K562 (cell line): Measurements from ENCODE around the gene PTPRF. TPM values are rescaled to one million over a fixed set of nuclear protein-coding genes. Genes with fewer than 3 reads are reported as not detected.

Source experiments
- ATAC-seq: fragments of 200-7000 bp; cut with Tn5 transposase; 3 replicates; pipeline ENCODE4 v1.9.1; 2020; ENCODE audit warnings: moderate library complexity
- BruUV-seq: library from RNA; stranded (reverse); fragments of 400-500 nt; replicated peaks from 2 replicates; lab custom pipeline; 2021; lab: Mats Ljungman, UMichigan
- CTCF ChIA-PET: fragments of 300-600 bp; formaldehyde crosslinking; extraction: SDS; loops from one replicate; lab custom pipeline; 2021; ENCODE audit warnings: low intra/inter-chr PET ratio; lab: Yijun Ruan, JAX
- POLR2A ChIA-PET: fragments of 300-600, 350-650 bp; sonication (Branson Sonifier 250); formaldehyde crosslinking; extraction: SDS; loops from one replicate; lab custom pipeline; 2021; ENCODE audit warnings: antibody characterized with exemption, inconsistent platforms; lab: Yijun Ruan, JAX
- DNase-seq, 4 experiments: peaks; one replicate each; pipeline versions ENCODE4 v3.0.0 to v3.0.0-alpha.2; 2011 to 2018; ENCODE audit warnings: low spot score in 3 of 4, mixed read lengths in 3 of 4; ENCODE audit errors: extremely low read depth in 1 of 4
- FAIRE-seq: peaks from 2 replicates; lab custom pipeline; 2011; peaks lifted over from hg19 to GRCh38; lab: Jason Lieb, UNC
- H2AFZ ChIP-seq: 2 replicates; pipeline ENCODE4 v1.6.0; 2011; ENCODE audit warnings: low read depth, low read length, control low read depth, inconsistent platforms
- H3K27ac ChIP-seq: fragments of 200-600 bp; 3 replicates; pipeline ENCODE4 v1.8.0; 2011; ENCODE audit warnings: low read depth, mild to moderate bottlenecking, control low read depth, inconsistent platforms, low read length, moderate library complexity, mixed read lengths; ENCODE audit errors: extremely low read depth
- H3K27me3 ChIP-seq, 2 experiments: fragments of 300-600 bp in 1 of 2; 2 replicates in 1 of 2; 3 replicates in 1 of 2; pipeline versions ENCODE4 v1.6.0 to v1.8.0; 2011; ENCODE audit warnings: inconsistent platforms in 2 of 2, low read length in 2 of 2, mild to moderate bottlenecking in 1 of 2, mixed read lengths in 1 of 2, moderate library complexity in 1 of 2; ENCODE audit not compliant: control insufficient read depth in 2 of 2, insufficient read depth in 2 of 2
- H3K36me3 ChIP-seq: fragments of 300-600 bp; 3 replicates; pipeline ENCODE4 v1.8.0; 2011; ENCODE audit warnings: mild to moderate bottlenecking, low read length, inconsistent platforms; ENCODE audit not compliant: control insufficient read depth, insufficient read depth
- H3K4me1 ChIP-seq, 2 experiments: fragments of 200-600 bp in 1 of 2; replicated peaks in 1 of 2; 2 replicates in 1 of 2; 3 replicates in 1 of 2; pipeline versions ENCODE4 v1.5.1 to v1.8.0; 2011; ENCODE audit warnings: inconsistent platforms in 2 of 2, low read length in 2 of 2, mild to moderate bottlenecking in 1 of 2, mixed read lengths in 1 of 2, moderate library complexity in 1 of 2; ENCODE audit not compliant: control insufficient read depth in 2 of 2, insufficient read depth in 2 of 2
- H3K4me2 ChIP-seq: 2 replicates; pipeline ENCODE4 v1.6.1; 2011; ENCODE audit warnings: low read length, control low read depth, inconsistent platforms, mixed read lengths; ENCODE audit not compliant: insufficient read depth
- H3K4me3 ChIP-seq: fragments of 200-600 bp; sonication (generic), shearing (Covaris generic); 2 replicates; pipeline ENCODE4 v1.5.1; 2016; ENCODE audit warnings: control low read depth, inconsistent platforms
- H3K79me2 ChIP-seq: fragments of 200-600 bp; 3 replicates; pipeline ENCODE4 v1.8.0; 2011; ENCODE audit warnings: low read length, inconsistent platforms; ENCODE audit not compliant: control insufficient read depth, insufficient read depth
- H3K9ac ChIP-seq, 2 experiments: 2 replicates each; pipeline versions ENCODE4 v1.6.0 to v1.6.1; 2011; ENCODE audit warnings: low read depth in 2 of 2, low read length in 2 of 2, control low read depth in 1 of 2, inconsistent platforms in 1 of 2, mild to moderate bottlenecking in 1 of 2, mixed read lengths in 1 of 2; ENCODE audit not compliant: insufficient read depth in 1 of 2
- H3K9me1 ChIP-seq: one replicate; pipeline ENCODE4 v1.6.0; 2011; ENCODE audit warnings: inconsistent platforms, mild to moderate bottlenecking, low read length, moderate library complexity; ENCODE audit not compliant: control insufficient read depth, insufficient read depth
- H3K9me3 ChIP-seq: replicated peaks from 2 replicates; pipeline ENCODE4 v1.5.1; 2011; ENCODE audit warnings: low read depth, low read length, inconsistent platforms; ENCODE audit not compliant: control insufficient read depth, insufficient read depth
- H4K20me1 ChIP-seq: replicated peaks from 2 replicates; pipeline ENCODE4 v1.6.1; 2011; ENCODE audit warnings: low read length, inconsistent platforms, mixed read lengths; ENCODE audit not compliant: control insufficient read depth, insufficient read depth
- CBX3 ChIP-seq, 2 experiments: IDR thresholded peaks; 1 replicate in 1 of 2; 2 replicates in 1 of 2; pipeline ENCODE4 v1.6.1; 2012; ENCODE audit warnings: inconsistent platforms in 2 of 2, low read length in 2 of 2, borderline replicate concordance in 1 of 2, control low read depth in 1 of 2
- HLTF ChIP-seq: fragments of 450-650 bp; IDR thresholded peaks from 2 replicates; pipeline ENCODE4 v1.6.1; 2016
- HNRNPL ChIP-seq: fragments of 200-400 bp; formaldehyde crosslinking; IDR thresholded peaks from 2 replicates; pipeline ENCODE4 v1.6.1; 2017; ENCODE audit warnings: low read depth, mild to moderate bottlenecking, low read length
- KLF1 ChIP-seq: fragments of 450-650 bp; IDR thresholded peaks from 2 replicates; pipeline ENCODE4 v1.6.1; 2016; ENCODE audit warnings: missing genetic modification characterization, missing compliant biosample characterization
- NRF1 ChIP-seq, 2 experiments: fragments of 450-650 bp; IDR thresholded peaks in 1 of 2; conservative IDR thresholded peaks in 1 of 2; 2 replicates each; pipeline ENCODE4 v1.6.1; 2014; ENCODE audit warnings: mild to moderate bottlenecking in 2 of 2
- THRAP3 ChIP-seq: fragments of 450-650 bp; IDR thresholded peaks from 2 replicates; pipeline ENCODE4 v1.6.1; 2016; ENCODE audit warnings: mild to moderate bottlenecking, inconsistent platforms, borderline replicate concordance
- ZNF551 ChIP-seq: fragments of 250-450 bp; sonication (Bioruptor Pico); IDR thresholded peaks from 2 replicates; pipeline ENCODE4 v1.5.0; 2021; ENCODE audit warnings: mild to moderate bottlenecking, moderate library complexity
- ZNF830 ChIP-seq: fragments of 250-450 bp; sonication (Bioruptor Pico); IDR thresholded peaks from 2 replicates; pipeline ENCODE4 v1.5.0; 2021; ENCODE audit warnings: mild to moderate bottlenecking
- ZSCAN32 ChIP-seq: fragments of 450-650 bp; formaldehyde crosslinking; IDR thresholded peaks from 2 replicates; pipeline ENCODE4 v1.4.0; 2020; ENCODE audit warnings: mild to moderate bottlenecking, moderate library complexity
- WGBS: fragments of 100-300 bp; shearing (Covaris generic); methylation state at CpG from one replicate; pipeline ENCODE4 v1.1.6; 2016; ENCODE audit warnings: low coverage, mixed read lengths; ENCODE audit not compliant: insufficient coverage; ENCODE audit errors: missing lambda C conversion rate; 5-methylcytosine and 5-hydroxymethylcytosine counted together
- in situ Hi-C: fragments of 300-500 bp; cut with MboI; formaldehyde crosslinking; loops from 4 replicates; pipeline ENCODE4 v1.15.0; 2018; ENCODE audit warnings: inconsistent platforms, mixed read lengths
- intact Hi-C: fragments of 100-400 bp; cut with micrococcal nuclease; formaldehyde crosslinking; loops from 2 replicates; pipeline ENCODE4 v1.14.2; 2022
- polyA plus RNA-seq, 8 experiments: library from polyadenylated mRNA; depleted of rRNA in 4 of 8; stranded (reverse) in 5 of 8; unstranded in 3 of 8; fragments of >200 nt; fragmentation: Nextera tagmentation in 2 of 8; fragmentation: Illumina TruSeq in 1 of 8; extraction: Ambion mirVana in 2 of 8; extraction: Trizol in 1 of 8; gene quantifications; 2 replicates each; pipeline versions ENCODE4 v1.2.1 to v1.2.3, GENCODE V29; 2011 to 2014; ENCODE audit warnings: inconsistent platforms in 1 of 8, missing spikeins in 1 of 8
- total RNA-seq, 7 experiments: library from RNA; depleted of rRNA in 6 of 7; stranded (reverse); fragments of >200 nt in 6 of 7; fragmentation: Illumina TruSeq in 2 of 7; extraction: Trizol in 2 of 7; gene quantifications; 2 replicates each; pipeline versions ENCODE4 v1.2.1 to v1.2.3, GENCODE V29; 2011 to 2021; ENCODE audit warnings: low replicate concordance in 1 of 7

PTPRF gene
- total and polyA plus RNA-seq, 9 of the 15 experiments (the other 6 are each of a cell fraction or from before 2014, with no cell fraction given), result 0.13 to 4.3 (median 1.1) TPM

- no peak overlapping the region for H3K4me3 ChIP-seq
- no peaks in the 10 kb centered on the region for H3K9me3 ChIP-seq
- POLR2A ChIA-PET, result no interaction called here
- peaks cover 0 to 16% of the 10 kb centered on the region in 2 experiments; a peak in 3 of 5 replicates for H3K4me1 ChIP-seq
- TF ChIP-seq NRF1 (conservative IDR thresholded peaks at IDR 0.05 in 1 of 2, IDR thresholded peaks at IDR 0.05 in 1 of 2) (peak; percentile 87 to 89), THRAP3 (no peak), KLF1 (tag) (peak; percentile 82)
- 11% methylated on average over 16 of the region's 16 CpGs for WGBS
- peak; percentile 42 to 76 (median 57) for DNase-seq
- H4K20me1 ChIP-seq, result peaks cover 13% of the 10 kb centered on the region
- 0 out of 4 replicates have a peak overlapping the region, but pooled peaks of 1 of the 2 experiments have one; percentile 4 for H3K9ac ChIP-seq
- H3K27ac ChIP-seq, result no peak overlapping the region
- CTCF ChIA-PET, result no interaction called here
- H3K36me3 ChIP-seq, result no peaks in the 10 kb centered on the region
- ATAC-seq, result peak; percentile 62
- intact Hi-C loops (no loop called here), in situ Hi-C loops (no loop called here)
- H3K27me3 ChIP-seq, result peaks cover 62 to 100% of the 10 kb centered on the region in 2 experiments
- peak overlapping the region; percentile 17 for H3K4me2 ChIP-seq
- no peaks in the 10 kb centered on the region for H3K9me1 ChIP-seq
- no peak overlapping the region for H2AFZ ChIP-seq
- no peak for FAIRE-seq
- no TSS peak for BruUV-seq
- H3K79me2 ChIP-seq, result no peaks in the 10 kb centered on the region
Observed at GRCh38 chr1:43620956-43621355, 90.3 kb downstream of the PTPRF start.

GRCh38 chr1:43621386-43621785 is 90.7 kb downstream of the PTPRF start:
- ATAC-seq (no peak), FAIRE-seq (no peak), DNase-seq (no peak)
- TF ChIP-seq ZNF551 (CRISPR knock-in tag) (no peak), HLTF (no peak), HNRNPL (no peak), CBX3 (IDR thresholded peaks at IDR 0.05; ENCODE audit: borderline replicate concordance in 1 of 2, low read length in 2 of 2) (no peak), ZNF830 (CRISPR knock-in tag) (no peak), ZSCAN32 (CRISPR knock-in tag) (no peak)
- no TSS peak for BruUV-seq
- peaks cover 0 to 16% of the 10 kb centered on the region in 2 experiments; a peak in 3 of 5 replicates for H3K4me1 ChIP-seq
- no peaks in the 10 kb centered on the region for H3K9me1 ChIP-seq
- peaks cover 61 to 98% of the 10 kb centered on the region in 2 experiments for H3K27me3 ChIP-seq
- H3K27ac ChIP-seq, result no peak overlapping the region
- 2% methylated on average over 3 of the region's 3 CpGs for WGBS
- H3K36me3 ChIP-seq, result no peaks in the 10 kb centered on the region
- H3K4me2 ChIP-seq, result peak overlapping the region; percentile 17
- H2AFZ ChIP-seq, result no peak overlapping the region
- in situ Hi-C loops, result no loop called here
- POLR2A ChIA-PET, result interaction anchor here (0.6 kb wide), 1 partner anchor 100 kb away, joined by 3 read pairs; no protein-coding TSS in a partner anchor
- CTCF ChIA-PET, result no interaction called here
- H4K20me1 ChIP-seq, result peaks cover 13% of the 10 kb centered on the region
- H3K9ac ChIP-seq, result 0 out of 4 replicates have a peak overlapping the region, but pooled peaks of 1 of the 2 experiments have one; percentile 4
- no peaks in the 10 kb centered on the region for H3K9me3 ChIP-seq
- no peaks in the 10 kb centered on the region for H3K79me2 ChIP-seq
- H3K4me3 ChIP-seq, result no peak overlapping the region
- intact Hi-C loops, result no loop called here
